Activated T-helper 1 cell treated with anti-CD3 and anti-CD28 coated beads, Interleukin-2, amount 50 U/mL, for 16 hours (primary cell): ENCODE measurements around the gene DSE.

ENCODE experiments used
- DNase-seq, 2 donors: peaks; one replicate each; pipeline ENCODE4 v3.0.0-alpha.2; 2020; ENCODE audit warnings: low read depth in 1 of 2, low spot score in 1 of 2

The DSE gene

DNA sequence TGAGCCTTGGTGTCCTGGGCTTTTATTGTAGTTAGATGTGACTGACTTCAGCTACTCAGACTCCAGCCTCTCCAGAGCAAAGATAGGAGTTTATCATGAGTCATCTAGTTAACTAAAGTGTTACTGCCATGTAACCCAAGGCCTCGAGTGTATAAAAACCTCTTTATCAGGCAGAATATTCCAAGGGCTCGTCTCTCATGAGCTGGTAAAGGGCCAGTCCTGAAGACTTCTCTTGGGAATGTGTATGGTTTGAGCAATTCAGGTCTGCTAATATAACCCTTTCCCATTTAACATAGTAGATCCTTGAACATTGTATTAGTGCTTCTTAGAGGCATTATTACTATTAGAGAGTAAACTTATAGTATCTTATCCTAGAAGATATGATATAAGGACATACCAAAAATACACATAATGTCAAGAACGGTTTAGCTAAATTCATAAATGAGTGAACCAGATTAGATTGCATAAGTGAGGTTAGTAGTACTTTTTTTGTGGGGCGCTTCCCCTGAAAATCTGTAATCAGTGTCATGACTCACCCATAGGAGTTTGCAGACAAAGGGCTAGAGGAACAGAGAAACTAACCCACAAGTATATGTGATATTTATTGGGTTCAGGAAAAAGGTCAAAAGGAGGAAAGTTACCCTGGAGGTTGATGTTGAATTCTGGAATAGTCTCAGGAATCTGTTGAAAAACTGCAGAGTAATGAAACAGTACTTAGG lies 16.0 kb downstream of the DSE start:
- no peak for DNase-seq

DNA sequence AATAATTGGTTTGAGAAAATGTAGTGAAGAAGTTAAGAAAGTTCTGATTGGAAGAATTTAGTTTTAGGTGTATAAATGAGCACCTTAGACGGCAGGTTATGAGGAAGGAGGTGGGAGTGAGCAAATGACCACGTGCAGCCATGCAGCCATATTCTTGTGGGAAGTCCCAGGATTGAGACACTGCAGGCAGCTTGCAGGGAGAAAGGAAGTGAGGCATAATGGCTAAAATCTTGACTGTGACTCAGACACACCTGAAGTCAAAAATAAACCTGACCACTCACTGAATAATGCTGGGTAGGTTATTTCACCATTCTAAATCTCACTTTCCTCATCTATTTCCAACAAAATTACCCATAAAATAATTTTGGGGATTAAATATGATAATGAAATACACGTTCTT lies 16.6 kb downstream of the DSE start:
- DNase-seq = no peak

DNA sequence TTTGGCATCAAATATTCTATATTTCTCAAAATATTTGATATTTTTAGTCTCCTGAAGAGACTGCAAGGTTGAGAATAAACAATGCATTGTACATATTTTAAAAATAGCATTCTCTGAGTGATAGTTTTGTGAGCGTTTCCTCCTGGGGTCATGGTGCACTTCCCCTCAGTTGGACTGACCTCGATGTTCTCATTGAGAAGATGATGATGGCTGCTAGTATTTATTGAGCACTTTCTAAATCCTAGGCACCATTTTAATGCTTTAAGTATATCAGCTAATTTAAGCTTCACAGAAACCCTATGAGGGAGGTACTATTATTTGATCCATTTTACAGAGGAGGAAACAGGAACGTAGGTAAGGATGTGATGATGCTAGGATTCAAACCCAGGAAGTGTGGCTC lies 18.2 kb downstream of the DSE start:
- no peak for DNase-seq

DNA sequence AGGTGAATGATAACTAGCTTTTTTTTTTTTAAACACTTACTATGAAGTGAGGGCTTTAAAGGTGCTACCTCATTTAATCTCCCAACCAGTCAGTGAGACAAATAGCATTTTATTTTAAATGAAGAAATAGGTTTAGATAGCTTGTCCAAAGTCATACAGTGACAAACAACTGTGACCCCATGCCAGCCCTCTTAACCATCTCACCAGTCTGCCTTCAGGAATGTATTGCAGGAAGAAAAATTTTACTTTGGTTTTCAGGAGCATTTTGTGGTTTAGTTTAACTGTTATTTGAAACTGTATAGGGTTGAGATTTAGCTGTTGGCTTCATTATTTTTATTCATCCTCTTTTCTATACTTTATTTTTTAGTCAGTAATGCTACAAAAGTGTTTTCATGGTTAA lies 18.6 kb downstream of the DSE start:
- no peak for DNase-seq

DNA sequence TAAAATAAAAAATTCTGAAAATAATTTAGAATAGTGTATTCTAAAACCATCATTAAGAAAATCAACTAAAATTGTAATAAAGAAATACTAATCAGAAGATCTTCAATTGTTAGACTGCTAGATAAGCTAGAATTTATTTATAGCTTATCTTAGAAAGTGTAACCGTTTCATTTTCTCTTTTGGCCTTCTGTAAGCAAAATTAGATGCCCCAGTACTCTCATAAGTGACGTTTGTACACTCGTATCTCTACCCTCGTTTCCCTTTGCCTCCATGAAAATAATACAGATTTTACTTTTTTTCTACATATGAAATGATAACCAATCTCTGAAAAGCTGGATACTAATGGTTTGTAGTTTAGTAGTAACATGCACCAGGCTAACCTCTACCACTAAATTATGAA lies 19.8 kb downstream of the DSE start:
- no peak for DNase-seq

DNA sequence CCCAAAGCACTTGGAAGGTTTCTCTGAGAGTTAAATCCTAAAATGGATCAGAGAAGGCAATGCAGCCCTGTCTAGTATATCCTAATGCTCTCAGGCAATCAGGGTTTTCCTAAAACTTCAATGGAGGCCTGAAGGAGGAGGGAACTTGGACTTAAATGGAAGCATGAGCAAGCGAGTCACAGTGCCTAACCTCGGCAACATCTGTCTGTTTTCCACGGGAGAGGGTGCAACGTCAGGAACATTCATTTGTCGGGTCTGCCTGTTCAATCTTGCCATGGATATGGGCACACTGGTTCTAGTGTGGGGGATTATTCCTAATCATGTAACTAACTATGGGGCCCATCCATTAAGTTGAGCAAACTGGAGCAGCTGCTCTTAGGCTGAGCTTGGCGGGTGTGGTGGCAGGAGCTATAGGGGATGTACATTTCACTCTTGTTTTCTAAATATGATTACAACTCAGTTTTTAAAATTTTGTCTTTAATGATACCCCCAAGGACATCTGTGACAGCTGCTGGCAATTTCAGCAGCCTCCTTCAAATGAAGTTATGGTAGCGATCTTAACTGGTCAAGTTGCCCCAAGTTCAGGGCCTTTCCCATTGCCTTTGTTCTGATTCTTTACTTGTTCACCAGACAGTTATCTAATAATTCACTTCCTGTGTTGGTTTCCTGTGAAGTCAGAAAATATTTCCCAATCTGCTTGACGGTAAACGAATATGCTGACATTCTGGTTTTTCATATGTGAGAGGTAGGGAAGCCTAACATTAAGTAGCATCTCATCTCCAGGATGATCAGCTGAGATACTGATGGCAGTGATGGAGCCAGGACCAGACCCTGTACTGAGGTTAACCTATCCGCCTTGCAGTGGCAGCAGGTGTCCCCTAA lies 21.6 kb downstream of the DSE start:
- DNase-seq = no peak

DNA sequence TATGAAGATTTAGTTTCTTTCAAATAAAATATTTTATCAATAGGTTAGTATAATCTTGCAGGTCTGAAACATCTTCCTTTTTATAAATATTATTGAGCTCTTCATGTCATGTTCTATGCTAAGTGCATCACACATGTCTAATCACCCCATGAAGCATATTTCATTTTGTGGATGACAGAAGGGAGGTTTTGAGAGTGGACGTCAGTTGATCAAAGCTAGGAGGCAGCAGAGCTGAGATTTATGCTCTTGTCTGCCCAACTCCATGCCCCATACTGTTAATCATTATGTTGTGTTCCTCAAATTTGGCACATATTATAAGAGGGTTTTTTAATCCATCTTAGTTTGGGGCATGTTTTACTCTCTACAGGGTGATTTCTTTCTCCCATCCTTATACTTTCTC lies 22.7 kb downstream of the DSE start:
- no peak for DNase-seq

DNA sequence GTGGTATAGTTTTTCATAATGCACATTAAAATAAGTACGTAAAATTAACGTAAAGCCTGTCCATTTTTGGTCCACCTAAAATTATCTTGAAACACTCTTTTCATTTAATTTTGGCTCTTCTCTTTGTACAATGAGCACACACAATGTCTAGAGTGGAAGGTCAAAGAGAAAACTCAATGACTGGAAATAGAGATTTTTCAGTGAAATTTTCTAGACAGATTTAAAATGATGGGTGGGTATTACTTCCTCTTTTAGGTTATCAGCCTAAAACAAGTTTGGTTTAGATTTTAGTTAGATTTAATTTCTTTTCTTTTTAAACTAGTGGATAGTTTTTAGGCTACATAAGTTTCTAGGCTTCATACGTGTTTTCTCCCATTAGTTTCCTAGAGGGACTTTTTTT lies 24.9 kb downstream of the DSE start:
- no peak for DNase-seq

DNA sequence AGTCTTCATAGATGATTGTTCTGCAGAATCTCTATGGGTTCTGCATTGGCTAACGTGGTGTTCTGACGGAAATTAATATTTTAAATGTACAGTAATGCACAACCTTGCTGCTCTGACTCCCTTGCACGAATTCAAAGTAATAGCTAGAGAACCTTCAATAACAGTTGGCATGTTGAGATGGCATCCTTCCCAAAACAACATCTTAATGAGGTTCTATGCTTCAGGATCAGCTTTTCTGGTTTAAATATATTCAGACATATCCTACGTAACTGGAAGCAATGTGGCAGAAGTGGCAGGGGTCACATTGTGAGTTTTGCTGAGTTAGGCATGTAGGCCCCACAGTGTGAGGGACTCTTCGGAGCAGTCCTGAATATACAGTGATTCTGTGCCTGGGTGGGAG lies 25.7 kb downstream of the DSE start:
- no peak for DNase-seq

DNA sequence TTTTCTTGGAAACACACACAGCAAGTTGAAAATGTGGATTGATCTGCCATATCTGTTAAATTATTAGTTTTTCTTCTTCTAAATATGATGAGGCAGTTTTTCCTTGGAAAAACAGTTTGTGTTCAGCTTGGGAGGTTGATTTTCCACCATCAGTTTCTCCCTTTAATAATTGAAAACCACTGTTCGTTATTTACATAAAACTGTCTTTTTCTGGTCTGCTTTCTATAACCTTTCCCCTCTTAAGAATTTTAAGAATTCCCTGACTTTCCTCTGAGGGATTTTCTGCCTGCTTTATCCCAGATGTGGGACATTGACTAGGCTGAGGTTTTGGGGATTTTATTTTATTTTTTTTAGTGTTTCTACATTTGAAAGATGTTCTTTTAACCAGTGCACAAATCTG lies 27.2 kb downstream of the DSE start:
- DNase-seq = no peak

DNA sequence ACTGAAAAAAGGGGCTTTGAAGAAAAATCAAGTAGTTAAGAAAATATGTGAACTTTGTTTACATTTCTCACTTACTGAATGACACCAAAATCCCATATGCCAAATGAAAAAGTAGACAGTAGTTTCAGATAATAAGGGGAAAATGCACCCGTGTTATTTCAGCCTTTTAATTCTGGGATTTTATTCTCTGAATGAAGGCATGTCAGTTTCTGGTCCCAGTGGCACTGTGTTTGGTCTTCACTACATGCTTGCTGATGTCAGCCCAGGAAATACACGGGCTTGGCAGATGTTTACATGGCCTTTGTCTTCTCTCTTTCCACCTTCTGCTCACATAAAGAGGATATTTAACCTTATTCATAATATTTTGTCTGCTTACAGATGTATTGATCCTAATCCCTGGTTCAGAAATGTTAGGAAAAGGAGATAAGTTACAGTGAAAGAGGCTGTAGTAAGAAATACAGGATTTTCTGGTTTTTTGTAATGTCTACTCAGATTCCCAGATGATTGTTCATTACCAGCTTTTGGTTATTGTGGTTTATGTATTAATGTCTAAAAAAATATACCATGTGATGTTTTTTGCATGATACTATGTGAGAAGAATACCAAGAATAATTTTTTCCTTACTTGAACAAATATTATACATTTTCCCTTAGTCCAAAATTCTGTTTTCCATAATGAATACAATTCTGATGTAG lies 27.7 kb downstream of the DSE start:
- DNase-seq = no peak

DNA sequence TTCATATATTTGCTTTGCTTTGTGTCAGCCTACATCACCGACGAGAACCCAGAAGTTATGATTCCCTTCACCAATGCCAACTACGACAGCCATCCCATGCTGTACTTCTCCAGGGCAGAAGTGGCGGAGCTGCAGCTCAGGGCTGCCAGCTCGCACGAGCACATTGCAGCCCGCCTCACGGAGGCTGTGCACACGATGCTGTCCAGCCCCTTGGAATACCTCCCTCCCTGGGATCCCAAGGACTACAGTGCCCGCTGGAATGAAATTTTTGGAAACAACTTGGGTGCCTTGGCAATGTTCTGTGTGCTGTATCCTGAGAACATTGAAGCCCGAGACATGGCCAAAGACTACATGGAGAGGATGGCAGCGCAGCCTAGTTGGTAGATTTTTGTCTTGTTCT lies 28.5 kb downstream of the DSE start:
- DNase-seq = no peak

DNA sequence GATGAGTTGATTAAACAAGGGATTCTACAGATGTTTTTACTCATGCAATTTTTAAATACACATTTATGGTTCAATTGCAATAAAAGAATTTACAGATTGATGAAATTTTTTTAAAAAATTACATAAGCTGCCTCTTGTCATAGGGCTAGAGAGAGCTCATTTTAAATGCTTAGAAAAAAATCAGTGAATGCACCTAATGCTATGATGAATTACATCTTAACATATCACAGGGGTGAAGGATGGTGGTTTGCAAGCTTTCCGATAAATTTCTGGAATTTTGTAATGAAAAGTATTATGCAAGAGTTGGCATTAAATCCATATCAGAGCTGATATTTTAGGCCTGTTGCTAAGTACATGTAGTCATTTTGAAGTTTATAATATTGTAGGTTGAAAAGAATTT lies 29.6 kb downstream of the DSE start:
- DNase-seq = no peak

DNA sequence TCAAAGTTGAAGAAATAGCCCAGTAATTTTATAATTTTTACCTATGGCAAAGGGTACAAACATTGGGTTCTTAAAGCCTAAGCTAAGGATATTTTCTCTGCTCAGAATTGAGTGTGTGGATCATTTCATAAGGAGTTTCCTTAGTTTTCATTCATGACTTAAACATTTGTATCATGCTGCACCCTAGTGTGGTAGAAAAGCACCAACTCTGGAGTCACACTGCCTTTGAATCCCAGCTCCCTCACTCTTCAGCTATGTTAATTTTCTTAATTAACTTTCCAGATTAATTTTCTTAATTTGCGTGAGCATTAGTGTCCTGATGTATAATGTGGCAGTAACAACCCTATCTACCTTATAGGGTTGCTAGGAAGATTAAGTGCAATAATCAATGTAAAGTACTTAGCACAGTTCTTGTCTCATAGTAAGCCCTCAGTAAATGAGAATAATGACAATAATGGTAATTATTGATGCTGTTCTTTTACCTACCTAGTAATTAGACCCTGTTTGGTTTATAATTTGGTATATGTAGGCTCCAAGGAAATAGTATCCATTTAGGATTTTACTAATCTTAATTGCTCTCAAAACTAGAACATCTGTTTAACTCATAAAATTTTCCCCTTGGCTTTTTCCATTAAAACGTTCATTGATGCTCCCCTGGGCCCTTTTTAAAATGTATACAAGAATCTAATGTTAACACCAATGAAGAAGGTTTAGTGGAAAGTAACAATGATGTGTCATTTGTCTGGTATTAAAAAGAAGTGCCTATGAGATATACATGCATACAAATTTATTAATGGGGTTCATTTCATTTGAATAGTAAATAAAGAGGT lies 31.6 kb downstream of the DSE start:
- DNase-seq = no peak

DNA sequence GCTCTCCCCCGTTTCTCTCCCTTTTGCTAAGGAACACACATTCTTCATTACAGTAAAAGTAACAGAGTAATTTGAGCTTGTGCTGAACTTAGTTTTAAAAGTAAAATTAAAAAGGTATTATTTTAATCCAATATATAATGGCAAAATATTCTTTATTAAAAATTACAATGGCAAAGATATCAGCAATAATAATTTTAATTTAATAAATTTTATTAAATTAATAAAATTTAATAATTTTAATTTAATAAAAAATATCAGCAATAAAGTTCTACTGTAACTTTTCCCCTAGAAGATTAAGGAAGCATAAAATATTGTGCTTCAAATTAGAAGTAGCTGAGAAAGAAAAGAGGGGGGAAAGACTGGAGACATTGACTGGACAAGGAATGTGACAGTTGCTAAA lies 32.5 kb downstream of the DSE start:
- no peak for DNase-seq

DNA sequence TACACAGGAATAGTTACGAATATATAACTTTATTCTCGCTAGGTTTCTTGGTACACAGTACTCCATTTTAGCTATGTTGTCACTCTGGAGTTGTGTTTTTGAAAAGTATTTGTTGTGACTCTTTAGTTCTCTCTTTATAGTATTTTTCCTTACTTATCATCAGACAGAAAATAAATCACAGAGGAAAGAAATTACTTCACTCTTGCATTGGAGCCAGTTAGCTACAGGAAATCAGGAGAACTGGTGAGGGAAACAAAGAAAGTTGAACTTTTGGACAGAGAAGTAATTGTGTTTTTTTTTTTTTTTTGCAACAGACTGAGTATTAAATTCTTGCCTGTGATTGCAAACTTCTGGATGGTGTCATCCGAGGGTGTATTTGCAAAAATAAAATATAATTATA lies 33.9 kb downstream of the DSE start:
- no peak for DNase-seq

DNA sequence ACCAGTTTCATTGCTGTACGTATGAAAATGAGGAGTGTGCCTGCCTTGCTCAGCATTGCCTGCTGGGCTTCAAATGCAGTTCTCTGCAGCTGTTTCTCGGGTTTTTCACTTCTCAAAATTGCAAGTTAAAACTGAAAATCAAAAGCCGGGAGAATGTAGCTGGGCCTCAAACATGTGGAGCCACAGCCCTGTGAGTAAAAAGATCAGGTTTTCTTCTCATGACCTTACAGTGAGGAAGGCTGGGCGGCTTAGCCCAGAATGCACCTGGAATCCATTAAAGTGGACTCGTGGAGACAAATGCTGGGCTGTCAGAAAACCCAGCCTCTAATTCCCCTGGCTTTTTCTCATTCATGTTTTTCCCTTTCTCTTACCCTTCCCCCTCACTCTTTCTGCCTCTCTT lies 34.4 kb downstream of the DSE start:
- no peak for DNase-seq

DNA sequence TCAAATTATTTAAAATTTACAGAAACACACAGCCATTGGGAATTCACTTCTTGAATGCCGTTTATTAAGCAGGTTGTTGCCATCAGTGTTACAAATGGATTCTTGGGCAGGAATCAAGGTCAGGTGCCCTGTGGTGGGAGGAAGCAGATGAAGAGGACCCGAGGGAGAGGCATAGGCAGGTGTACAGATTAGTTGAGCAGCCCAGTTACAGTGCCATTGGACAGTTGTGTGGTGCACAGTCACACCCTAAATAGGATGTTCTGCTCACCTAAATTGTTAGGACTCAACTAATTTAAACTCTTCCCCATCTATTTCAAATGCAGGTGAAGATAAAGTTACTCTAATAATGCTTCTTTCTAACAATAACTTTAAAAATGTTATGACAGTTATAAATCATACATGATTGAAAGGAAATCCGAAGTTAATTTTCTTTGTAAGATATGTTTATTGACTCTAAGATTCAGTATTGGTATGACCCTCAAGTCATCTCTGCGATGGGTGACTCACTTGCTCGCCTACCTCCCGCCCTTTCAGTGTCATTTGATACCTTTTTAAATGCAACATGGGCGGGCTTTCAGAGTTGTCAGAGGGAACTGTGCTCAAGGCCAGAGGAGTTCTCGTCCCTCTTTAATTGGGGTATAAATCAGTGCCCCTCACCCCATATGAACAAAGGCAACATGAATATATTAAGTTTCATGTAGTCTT lies 35.1 kb downstream of the DSE start:
- DNase-seq = no peak

DNA sequence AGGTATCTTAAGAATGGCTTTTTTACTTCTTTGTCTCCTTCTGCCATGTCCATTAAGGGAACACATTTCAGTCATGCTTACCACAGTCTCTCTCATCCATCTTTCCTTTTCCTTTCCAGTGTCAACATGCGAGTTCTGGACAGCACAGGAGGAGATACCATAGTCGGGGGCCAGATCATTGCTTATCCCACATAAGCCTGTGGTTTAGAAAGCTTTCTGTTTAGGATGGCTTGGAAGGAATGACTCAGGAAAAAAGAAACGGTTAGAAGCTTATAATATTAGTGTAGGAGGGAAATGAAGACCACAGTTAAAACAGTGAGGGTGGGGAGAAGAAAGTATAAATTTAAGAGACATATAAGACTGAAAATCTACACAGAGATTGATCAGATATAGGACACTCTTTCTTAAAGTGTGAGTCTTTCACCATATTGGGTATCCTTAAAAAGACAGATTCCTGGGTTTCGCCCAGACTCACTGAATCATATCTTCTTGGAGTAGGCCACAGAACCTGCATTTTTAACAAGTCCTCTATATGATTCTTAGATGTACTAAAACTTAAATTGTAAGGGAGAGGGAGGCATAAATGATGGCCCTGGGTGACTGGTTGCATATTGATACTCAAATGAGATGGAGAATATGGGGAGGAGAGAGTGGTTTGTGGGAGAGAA lies 36.1 kb downstream of the DSE start:
- DNase-seq = no peak

DNA sequence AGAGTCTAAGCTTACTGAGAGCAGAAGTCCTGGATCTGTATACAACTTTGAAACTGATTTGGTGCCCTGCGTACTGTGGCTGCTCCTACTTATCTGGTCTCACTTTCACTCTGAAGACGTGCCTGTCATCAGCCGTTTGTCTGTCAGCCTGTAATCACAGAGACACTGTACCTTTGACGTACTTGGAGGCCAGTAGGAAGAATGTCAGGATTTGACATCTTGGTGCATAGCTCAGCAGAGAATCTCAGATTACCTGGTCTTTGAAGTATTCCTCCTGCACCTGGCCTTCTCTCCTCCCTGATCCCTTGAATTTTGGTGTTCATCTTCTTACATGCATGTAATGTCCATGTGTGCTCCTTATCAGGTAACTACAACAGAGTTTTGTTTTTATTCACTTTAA lies 37.7 kb downstream of the DSE start:
- no peak for DNase-seq
